Immature natural killer cell (primary cell): ENCODE results near the gene PRELID3B. TPM values are rescaled to one million over a fixed set of nuclear protein-coding genes. Genes with fewer than 3 reads are reported as not detected.
A peak's percentile ranks its signal among the peaks of the same experiment; 100 is the strongest.
"Not testable (repeated sequence)": the region's sequence is repeated elsewhere in the genome, so short reads cannot be mapped to it uniquely, and the experiment has no call there.

ENCODE experiments used
- DNase-seq, 3 donors: peaks; one replicate each; pipeline ENCODE4 v3.0.0; 2022; ENCODE audit warnings: mixed read lengths in 1 of 3
- H3K27ac Mint-ChIP-seq, 6 donors: one replicate each; pipeline ENCODE4 v1.8.0; 2020; ENCODE audit warnings: mixed read lengths in 6 of 6, mild to moderate bottlenecking in 5 of 6, inconsistent platforms in 4 of 6, moderate library complexity in 3 of 6
- H3K27me3 Mint-ChIP-seq, 3 donors: one replicate each; pipeline ENCODE4 v1.8.0; 2020 to 2021; ENCODE audit warnings: low read depth in 3 of 3, mild to moderate bottlenecking in 3 of 3, mixed read lengths in 3 of 3, moderate library complexity in 3 of 3, inconsistent platforms in 1 of 3
- H3K36me3 Mint-ChIP-seq, 3 donors: one replicate each; pipeline ENCODE4 v1.8.0; 2020; ENCODE audit warnings: mixed read lengths in 3 of 3, inconsistent platforms in 2 of 3, mild to moderate bottlenecking in 2 of 3
- H3K4me1 Mint-ChIP-seq, 2 donors: one replicate each; pipeline ENCODE4 v1.8.0; 2020; ENCODE audit warnings: inconsistent platforms in 2 of 2, mild to moderate bottlenecking in 2 of 2, mixed read lengths in 2 of 2, moderate library complexity in 1 of 2
- H3K4me3 Mint-ChIP-seq, 5 donors: one replicate each; pipeline ENCODE4 v1.8.0; 2020; ENCODE audit warnings: mild to moderate bottlenecking in 5 of 5, mixed read lengths in 5 of 5, inconsistent platforms in 3 of 5, moderate library complexity in 3 of 5
- H3K9me3 Mint-ChIP-seq, 6 donors: one replicate each; pipeline ENCODE4 v1.8.0; 2020; ENCODE audit warnings: mild to moderate bottlenecking in 6 of 6, mixed read lengths in 6 of 6, inconsistent platforms in 4 of 6, moderate library complexity in 3 of 6
- polyA plus RNA-seq, 3 donors: library from polyadenylated mRNA; unstranded; fragments of 300-500 nt; fragmentation: Illumina TruSeq; gene quantifications; one replicate each; pipeline ENCODE4 v1.2.3, GENCODE V29; 2021

PRELID3B gene
- polyA plus RNA-seq, 3 donors from 2014 or later: 31.5 to 43.3 (median 37.8) TPM

- peak overlapping the region in 2 of 6 donors; percentile 17 to 40 for H3K27ac Mint-ChIP-seq
- DNase-seq: no peak
- peaks cover 33% of the 10 kb centered on the region in 2 donors for H3K4me1 Mint-ChIP-seq
- H3K36me3 Mint-ChIP-seq: peaks cover 0 to 13% (median 3%) of the 10 kb centered on the region in 3 donors
- H3K4me3 Mint-ChIP-seq: no peak overlapping the region
- H3K9me3 Mint-ChIP-seq: no peaks in the 10 kb centered on the region
- peaks cover 0 to 3% (median 0%) of the 10 kb centered on the region in 3 donors for H3K27me3 Mint-ChIP-seq
These were observed 24.9 kb downstream of the PRELID3B start for GRCh38 chr20:59017493-59018231.

GRCh38 chr20:59016795-59017492 lies 25.6 kb downstream of the PRELID3B start:
- no peak overlapping the region for H3K4me3 Mint-ChIP-seq
- DNase-seq: no peak
- peak overlapping the region in 2 of 6 donors; percentile 40 to 52 for H3K27ac Mint-ChIP-seq
- H3K4me1 Mint-ChIP-seq: peaks cover 33 to 35% of the 10 kb centered on the region in 2 donors
- H3K36me3 Mint-ChIP-seq: peaks cover 0 to 12% (median 3%) of the 10 kb centered on the region in 3 donors
- peaks cover 0 to 3% (median 0%) of the 10 kb centered on the region in 3 donors for H3K27me3 Mint-ChIP-seq
- H3K9me3 Mint-ChIP-seq: no peaks in the 10 kb centered on the region

- Mint-ChIP-seq H3K9me3 (no peaks in the 10 kb centered on the region), H3K4me1 (peaks cover 33 to 35% of the 10 kb centered on the region in 2 donors), H3K36me3 (peaks cover 0 to 12% (median 3%) of the 10 kb centered on the region in 3 donors), H3K4me3 (no peak overlapping the region), H3K27ac (peak overlapping the region in 2 of 6 donors; percentile 11 to 39), H3K27me3 (peaks cover 0 to 3% (median 1%) of the 10 kb centered on the region in 3 donors)
- DNase-seq: no peak
These were observed 26.5 kb downstream of the PRELID3B start for GRCh38 chr20:59015812-59016711.

GRCh38 chr20:59015411-59015810 lies 27.2 kb downstream of the PRELID3B start:
- H3K27ac Mint-ChIP-seq: no peak overlapping the region

GRCh38 chr20:59014680-59015389 lies 27.8 kb downstream of the PRELID3B start:
- Mint-ChIP-seq H3K27ac (peak overlapping the region in 1 of 6 donors; percentile 33), H3K4me1 (peaks cover 33 to 35% of the 10 kb centered on the region in 2 donors), H3K4me3 (no peak overlapping the region), H3K36me3 (peaks cover 0 to 8% (median 3%) of the 10 kb centered on the region in 3 donors), H3K27me3 (peaks cover 0 to 4% (median 3%) of the 10 kb centered on the region in 3 donors), H3K9me3 (no peaks in the 10 kb centered on the region)
- no peak for DNase-seq

More at GRCh38 chr20:59015411-59015810, 27.2 kb downstream of the PRELID3B start:
- no peak for DNase-seq
- Mint-ChIP-seq H3K9me3 (no peaks in the 10 kb centered on the region), H3K27me3 (peaks cover 0 to 4% (median 3%) of the 10 kb centered on the region in 3 donors), H3K4me3 (no peak overlapping the region), H3K36me3 (peaks cover 0 to 8% (median 3%) of the 10 kb centered on the region in 3 donors), H3K4me1 (peaks cover 33 to 35% of the 10 kb centered on the region in 2 donors)

- Mint-ChIP-seq H3K4me1 (peaks cover 33 to 35% of the 10 kb centered on the region in 2 donors), H3K4me3 (peak overlapping the region in 2 of 5 donors; percentile 13 to 17), H3K36me3 (peaks cover 0 to 8% (median 3%) of the 10 kb centered on the region in 3 donors), H3K9me3 (no peaks in the 10 kb centered on the region), H3K27me3 (peaks cover 0 to 4% (median 3%) of the 10 kb centered on the region in 3 donors), H3K27ac (peak overlapping the region in 5 of 6 donors; percentile 17 to 66 (median 33))
- peak in 2 of 3 donors; percentile 14 to 24 for DNase-seq
These were observed 28.5 kb downstream of the PRELID3B start for GRCh38 chr20:59013959-59014608.

DNA sequence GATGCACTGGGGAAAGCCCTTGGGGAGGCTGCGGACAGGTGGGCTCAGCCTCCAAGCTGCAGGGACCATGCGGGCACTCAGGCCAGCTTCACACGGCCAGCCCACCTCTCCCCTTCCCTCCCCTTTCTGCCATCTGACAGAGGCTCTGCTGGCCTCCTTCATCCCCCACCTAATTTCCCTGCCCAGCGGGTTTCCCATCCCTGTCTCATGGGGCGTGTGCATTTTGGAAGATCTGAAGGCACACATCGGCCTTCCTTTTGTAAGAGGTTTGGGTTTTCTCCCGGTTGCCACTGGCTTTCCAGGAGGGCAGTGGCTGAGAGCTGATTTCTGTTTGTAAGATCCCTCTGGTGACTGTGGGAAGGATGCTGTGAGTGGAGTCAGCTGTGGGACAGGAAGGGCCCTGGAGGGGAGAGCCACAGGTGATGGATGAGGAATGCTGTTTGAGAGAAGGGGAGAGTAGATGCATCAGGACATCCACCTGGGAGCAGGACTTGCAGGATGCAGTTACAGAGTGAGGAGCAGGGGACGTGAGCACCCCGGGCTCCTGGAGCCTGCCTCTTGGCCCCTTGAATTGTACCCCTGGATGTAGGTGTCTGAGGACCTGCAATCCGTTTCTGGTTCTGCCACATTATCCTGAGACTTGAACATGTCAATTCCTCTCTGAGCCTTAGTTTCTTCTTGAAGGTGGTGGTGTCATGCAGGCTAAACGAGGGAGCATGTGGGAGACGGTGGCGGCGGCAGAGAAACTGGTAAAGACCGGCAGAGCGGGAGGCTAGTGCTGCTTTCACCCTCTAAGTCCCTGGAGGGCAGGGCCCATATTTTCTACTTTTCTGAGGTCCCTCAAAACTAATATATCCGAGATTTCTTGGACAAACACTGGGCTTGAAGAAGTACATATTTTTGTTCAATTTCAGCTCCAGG lies 29.3 kb downstream of the PRELID3B start:
- H3K36me3 Mint-ChIP-seq: peaks cover 0 to 8% (median 3%) of the 10 kb centered on the region in 3 donors
- H3K27me3 Mint-ChIP-seq: peaks cover 0 to 4% (median 3%) of the 10 kb centered on the region in 3 donors
- H3K27ac Mint-ChIP-seq: peak overlapping the region in 1 of 6 donors; percentile 20
- peaks cover 33 to 35% of the 10 kb centered on the region in 2 donors for H3K4me1 Mint-ChIP-seq
- H3K9me3 Mint-ChIP-seq: no peaks in the 10 kb centered on the region
- no peak for DNase-seq
- peak overlapping the region in 1 of 5 donors; percentile 6 for H3K4me3 Mint-ChIP-seq

- not testable (repeated sequence) for H3K27me3 Mint-ChIP-seq, H3K9me3 Mint-ChIP-seq, H3K4me3 Mint-ChIP-seq, H3K27ac Mint-ChIP-seq, DNase-seq, H3K36me3 Mint-ChIP-seq
- H3K4me1 Mint-ChIP-seq: peaks cover 26 to 30% of the 10 kb centered on the region in 2 donors
These were observed 30.8 kb downstream of the PRELID3B start for GRCh38 chr20:59011874-59012157.

DNA sequence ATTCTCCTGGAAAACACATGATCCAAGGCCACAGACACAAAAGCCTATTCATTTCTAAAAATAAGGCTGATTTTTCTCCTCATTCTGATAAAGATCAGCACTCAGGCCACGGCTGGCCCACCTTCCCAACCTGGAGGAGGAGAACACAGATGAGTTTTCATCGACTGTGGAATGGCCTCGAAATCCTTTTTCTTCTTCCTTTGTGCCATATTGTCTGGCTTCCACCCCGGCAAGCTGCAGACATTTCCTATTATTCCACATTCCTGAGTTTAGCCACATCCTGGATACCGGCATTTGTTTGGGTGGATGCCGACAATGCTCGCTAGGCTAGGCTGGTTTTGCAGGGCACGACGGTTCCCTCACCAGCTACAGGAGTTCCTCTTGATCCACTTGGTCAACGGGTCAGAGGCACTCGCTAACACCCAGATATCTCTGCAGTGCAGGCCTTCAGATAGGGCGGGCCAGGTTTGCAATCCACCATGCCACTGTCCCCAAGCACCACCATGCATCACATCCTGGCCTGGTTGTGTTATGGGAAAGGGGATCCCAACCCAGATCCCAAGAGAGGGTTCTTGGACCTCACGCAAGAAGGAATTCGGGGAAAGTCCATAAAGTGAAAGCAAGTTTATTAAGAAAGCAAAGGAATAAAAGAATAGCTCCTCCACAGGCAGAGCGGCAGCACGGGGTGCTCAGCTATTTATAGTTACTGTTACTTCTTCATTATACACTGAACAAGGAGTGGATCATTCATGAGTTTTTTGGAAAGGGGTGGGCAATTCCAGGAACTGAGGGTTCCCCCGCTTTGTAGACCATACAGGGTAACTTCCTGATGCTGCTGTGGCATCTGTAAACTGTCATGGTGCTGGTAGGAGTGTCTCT lies 31.4 kb downstream of the PRELID3B start:
- Mint-ChIP-seq H3K9me3 (no peaks in the 10 kb centered on the region), H3K27ac (no peak overlapping the region), H3K4me1 (peaks cover 21 to 25% of the 10 kb centered on the region in 2 donors), H3K27me3 (peaks cover 0 to 4% (median 3%) of the 10 kb centered on the region in 3 donors), H3K4me3 (no peak overlapping the region), H3K36me3 (peaks cover 0 to 8% (median 3%) of the 10 kb centered on the region in 3 donors)
- no peak for DNase-seq

DNA sequence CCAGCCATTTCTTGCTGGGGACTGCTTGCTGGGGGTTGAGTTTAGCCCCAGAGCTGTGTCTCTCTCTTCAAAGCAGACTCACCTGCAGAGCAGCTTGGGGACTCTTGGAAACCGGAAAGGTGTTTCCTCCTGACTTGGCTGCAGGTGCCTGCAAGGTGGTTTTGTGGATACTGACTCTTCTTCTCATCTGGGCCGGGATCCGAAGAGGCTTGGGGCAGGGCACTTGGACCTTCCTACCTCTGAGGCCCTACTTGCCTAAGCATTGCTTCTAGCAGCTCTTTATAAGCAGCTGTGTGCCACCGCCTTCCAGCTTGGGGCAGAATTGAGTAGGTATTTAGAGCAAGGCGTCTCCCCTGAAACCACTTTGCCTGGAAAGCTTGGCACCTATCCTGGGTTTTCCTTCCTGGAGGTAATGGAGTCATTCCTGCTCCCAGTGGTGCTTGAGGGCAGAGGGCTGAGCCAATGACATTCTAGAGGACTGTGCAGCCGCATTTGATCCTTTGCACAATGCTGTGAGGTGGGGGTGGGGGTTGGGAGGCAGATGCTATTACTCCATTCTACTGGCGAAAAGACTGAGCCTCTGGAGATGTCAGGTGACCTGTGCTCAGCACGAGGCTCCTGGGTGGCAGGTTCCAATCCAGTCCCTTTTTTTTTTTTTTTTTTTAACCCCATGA lies 32.1 kb downstream of the PRELID3B start:
- Mint-ChIP-seq H3K9me3 (no peaks in the 10 kb centered on the region), H3K36me3 (peaks cover 0 to 8% (median 3%) of the 10 kb centered on the region in 3 donors), H3K4me1 (peaks cover 26 to 30% of the 10 kb centered on the region in 2 donors), H3K4me3 (no peak overlapping the region), H3K27ac (no peak overlapping the region), H3K27me3 (peaks cover 0 to 4% (median 2%) of the 10 kb centered on the region in 3 donors)
- no peak for DNase-seq
